ENCODE data around the gene NRSN1. TPM values are rescaled to one million over a fixed set of nuclear protein-coding genes. Genes with fewer than 3 reads are reported as not detected.

Gene NRSN1
- total and polyA plus RNA-seq, 2 donors (not counting 1 experiment from before 2014, with no cell fraction given), result not detected

- no peak overlapping the region for H3K4me3 ChIP-seq (ENCODE audit: control extremely low read depth in 1 of 5, extremely low read depth in 1 of 5, insufficient read depth in 1 of 5, low read depth in 2 of 5, low read length in 4 of 5)
- Mint-ChIP-seq H3K9me3 (ENCODE audit: insufficient read depth) (no peaks in the 10 kb centered on the region), H3K4me1 (no peaks in the 10 kb centered on the region), H3K4me3 (no peak overlapping the region), H3K27me3 (peaks cover 18% of the 10 kb centered on the region), H3K27ac (no peak overlapping the region)
- H3K9me3 ChIP-seq (ENCODE audit: control extremely low read depth in 1 of 3, control insufficient read depth in 2 of 3, insufficient read depth in 1 of 3, low read length in 2 of 3), result no peaks in the 10 kb centered on the region
- ChIA-PET POLR2A (no interaction called here), CTCF (no interaction called here)
- no peaks in the 10 kb centered on the region for H3K79me2 ChIP-seq (ENCODE audit: control insufficient read depth, insufficient read depth, low read length)
- no peak overlapping the region for H3K9ac ChIP-seq (ENCODE audit: low read length)
- H3K36me3 ChIP-seq (replicated peaks in 1 of 2; ENCODE audit: control extremely low read depth in 1 of 2, control insufficient read depth in 1 of 2, extremely low read depth in 1 of 2, insufficient read depth in 2 of 2, low read length in 1 of 2), result no peaks in the 10 kb centered on the region
- H4K20me1 ChIP-seq (ENCODE audit: control insufficient read depth, insufficient read depth, low read length, poor library complexity, severe bottlenecking), result no peaks in the 10 kb centered on the region
- no peak for TF ChIP-seq EZH2 (IDR thresholded peaks at IDR 0.05; ENCODE audit: borderline replicate concordance, insufficient read depth, low read depth, low read length, poor library complexity, severe bottlenecking)
- TF ChIP-seq, protein P1, sequence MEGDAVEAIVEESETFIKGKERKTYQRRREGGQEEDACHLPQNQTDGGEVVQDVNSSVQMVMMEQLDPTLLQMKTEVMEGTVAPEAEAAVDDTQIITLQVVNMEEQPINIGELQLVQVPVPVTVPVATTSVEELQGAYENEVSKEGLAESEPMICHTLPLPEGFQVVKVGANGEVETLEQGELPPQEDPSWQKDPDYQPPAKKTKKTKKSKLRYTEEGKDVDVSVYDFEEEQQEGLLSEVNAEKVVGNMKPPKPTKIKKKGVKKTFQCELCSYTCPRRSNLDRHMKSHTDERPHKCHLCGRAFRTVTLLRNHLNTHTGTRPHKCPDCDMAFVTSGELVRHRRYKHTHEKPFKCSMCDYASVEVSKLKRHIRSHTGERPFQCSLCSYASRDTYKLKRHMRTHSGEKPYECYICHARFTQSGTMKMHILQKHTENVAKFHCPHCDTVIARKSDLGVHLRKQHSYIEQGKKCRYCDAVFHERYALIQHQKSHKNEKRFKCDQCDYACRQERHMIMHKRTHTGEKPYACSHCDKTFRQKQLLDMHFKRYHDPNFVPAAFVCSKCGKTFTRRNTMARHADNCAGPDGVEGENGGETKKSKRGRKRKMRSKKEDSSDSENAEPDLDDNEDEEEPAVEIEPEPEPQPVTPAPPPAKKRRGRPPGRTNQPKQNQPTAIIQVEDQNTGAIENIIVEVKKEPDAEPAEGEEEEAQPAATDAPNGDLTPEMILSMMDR (IDR thresholded peaks at IDR 0.05), result no peak
- intact Hi-C loops (cut with micrococcal nuclease), result no loop called here
- no peaks in the 10 kb centered on the region for H3K4me1 ChIP-seq (ENCODE audit: control insufficient read depth in 2 of 2, insufficient read depth in 2 of 2, low read length in 2 of 2)
- DNase-seq, result no peak
- ATAC-seq (ENCODE audit: low read depth), result no peak
- no peak overlapping the region for H2AFZ ChIP-seq (ENCODE audit: insufficient read depth, low read depth, low read length, poor library complexity, severe bottlenecking)
- no peak overlapping the region for H3K27ac ChIP-seq (ENCODE audit: low read length in 2 of 2)
- peaks cover 0 to 4% (median 0%) of the 10 kb centered on the region in 4 experiments for H3K27me3 ChIP-seq (replicated peaks in 1 of 4; ENCODE audit: control extremely low read depth in 1 of 4, control insufficient read depth in 3 of 4, insufficient read depth in 4 of 4, low read length in 3 of 4)
- H3K4me2 ChIP-seq (replicated peaks; ENCODE audit: low read depth, low read length, poor library complexity, severe bottlenecking), result no peak overlapping the region
Measured at GRCh38 chr6:24187965-24188577, 62.1 kb downstream of the NRSN1 start.

DNA sequence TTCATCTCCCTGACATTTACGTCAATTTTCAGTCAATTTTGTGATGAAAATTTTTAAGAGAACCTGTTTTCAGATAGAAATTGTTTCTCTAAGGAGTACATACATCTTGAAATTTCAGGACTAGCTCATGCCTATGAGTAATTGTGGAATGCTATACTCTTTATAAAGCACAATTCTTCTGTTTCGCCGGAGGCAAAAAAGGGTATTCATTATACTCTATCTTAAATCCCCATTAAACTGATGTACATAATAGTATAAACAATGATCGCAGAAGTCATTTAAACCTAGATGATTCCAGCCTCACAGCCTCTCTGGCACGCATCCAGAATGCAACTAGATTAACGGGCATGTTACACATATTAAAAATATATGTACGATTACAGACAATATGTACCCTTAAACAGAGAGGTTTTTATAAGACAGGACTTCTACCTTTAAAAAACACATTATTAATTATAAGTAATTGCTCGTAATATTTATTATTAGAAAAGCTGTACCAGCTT is 62.6 kb downstream of the NRSN1 start:
- no peaks in the 10 kb centered on the region for H3K79me2 ChIP-seq (ENCODE audit: control insufficient read depth, insufficient read depth, low read length)
- no peaks in the 10 kb centered on the region for H4K20me1 ChIP-seq (ENCODE audit: control insufficient read depth, insufficient read depth, low read length, poor library complexity, severe bottlenecking)
- DNase-seq (no peak), ATAC-seq (ENCODE audit: low read depth) (no peak)
- POLR2A ChIA-PET, result no interaction called here
- H3K4me3 ChIP-seq (ENCODE audit: control extremely low read depth in 1 of 5, extremely low read depth in 1 of 5, insufficient read depth in 1 of 5, low read depth in 2 of 5, low read length in 4 of 5), result no peak overlapping the region
- no peaks in the 10 kb centered on the region for H3K9me3 ChIP-seq (ENCODE audit: control extremely low read depth in 1 of 3, control insufficient read depth in 2 of 3, insufficient read depth in 1 of 3, low read length in 2 of 3)
- H3K4me1 ChIP-seq (ENCODE audit: control insufficient read depth in 2 of 2, insufficient read depth in 2 of 2, low read length in 2 of 2), result no peaks in the 10 kb centered on the region
- Mint-ChIP-seq H3K27ac (no peak overlapping the region), H3K9me3 (ENCODE audit: insufficient read depth) (no peaks in the 10 kb centered on the region), H3K4me1 (no peaks in the 10 kb centered on the region), H3K4me3 (no peak overlapping the region), H3K27me3 (peaks cover 18% of the 10 kb centered on the region)
- no peak for TF ChIP-seq EZH2 (IDR thresholded peaks at IDR 0.05; ENCODE audit: borderline replicate concordance, insufficient read depth, low read depth, low read length, poor library complexity, severe bottlenecking)
- TF ChIP-seq, protein P1 (IDR thresholded peaks at IDR 0.05), result no peak
- CTCF ChIA-PET, result no interaction called here
- intact Hi-C loops (cut with micrococcal nuclease), result no loop called here
- no peak overlapping the region for H2AFZ ChIP-seq (ENCODE audit: insufficient read depth, low read depth, low read length, poor library complexity, severe bottlenecking)
- H3K4me2 ChIP-seq (replicated peaks; ENCODE audit: low read depth, low read length, poor library complexity, severe bottlenecking), result no peak overlapping the region
- H3K27ac ChIP-seq (ENCODE audit: low read length in 2 of 2), result no peak overlapping the region
- H3K27me3 ChIP-seq (replicated peaks in 1 of 4; ENCODE audit: control extremely low read depth in 1 of 4, control insufficient read depth in 3 of 4, insufficient read depth in 4 of 4, low read length in 3 of 4), result peaks cover 0 to 4% (median 0%) of the 10 kb centered on the region in 4 experiments
- H3K36me3 ChIP-seq (replicated peaks in 1 of 2; ENCODE audit: control extremely low read depth in 1 of 2, control insufficient read depth in 1 of 2, extremely low read depth in 1 of 2, insufficient read depth in 2 of 2, low read length in 1 of 2), result no peaks in the 10 kb centered on the region
- no CpG with 5 or more reads among the region's 8 CpGs for WGBS (ENCODE audit: insufficient coverage)
- no peak overlapping the region for H3K9ac ChIP-seq (ENCODE audit: low read length)
